Non-pigmented ciliary epithelial cell (primary cell): ENCODE results near the gene PHF21B.

Experiments
- DNase-seq: peaks from one replicate; pipeline ENCODE4 v3.0.0-alpha.2; 2010; ENCODE audit warnings: low read depth

The PHF21B gene

DNA sequence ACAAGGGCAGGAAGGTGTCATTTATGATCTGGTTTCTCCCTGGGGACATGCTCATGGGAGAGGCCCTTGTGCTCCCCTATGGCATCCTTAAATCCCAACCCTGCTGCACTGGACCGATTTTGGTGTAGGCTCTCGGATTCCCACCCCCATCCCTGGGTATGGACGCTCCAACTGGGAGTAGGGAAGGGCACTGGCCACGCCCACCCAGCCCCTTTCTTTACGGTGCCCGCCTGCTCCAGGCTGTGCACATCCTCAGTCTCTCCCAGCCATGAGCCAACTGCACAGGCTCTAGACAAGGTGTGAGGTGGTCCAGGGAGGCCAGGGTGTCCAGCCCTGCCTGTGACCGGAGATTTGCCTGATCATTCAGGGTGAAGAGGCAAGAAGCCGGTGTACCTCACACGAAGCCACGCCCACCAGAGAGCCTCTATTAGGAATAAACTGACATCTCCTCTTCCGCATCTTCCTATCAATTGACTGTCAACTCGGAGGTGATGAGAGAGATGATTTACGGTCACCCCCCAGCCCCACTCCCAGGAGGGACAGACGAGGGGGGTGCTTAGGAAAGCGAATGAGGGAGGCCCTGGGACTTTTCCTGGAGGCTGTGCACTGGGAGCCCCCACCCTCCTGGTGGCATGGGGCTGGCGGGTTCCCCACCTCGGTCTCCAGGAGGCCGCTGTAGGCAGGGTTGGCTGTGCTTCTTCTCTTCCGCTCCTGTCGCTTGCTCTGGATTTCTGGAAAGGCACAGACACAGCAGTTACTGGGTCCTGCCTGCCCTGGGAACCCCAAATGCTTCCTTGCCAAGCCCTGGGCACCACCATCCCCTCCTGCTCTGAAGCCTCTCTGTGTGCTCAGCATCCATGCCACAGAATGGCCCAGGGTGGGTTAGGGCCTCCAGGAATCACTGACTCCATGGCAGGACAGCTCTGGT, 116.7 kb downstream of the PHF21B start:
- no peak for DNase-seq

DNA sequence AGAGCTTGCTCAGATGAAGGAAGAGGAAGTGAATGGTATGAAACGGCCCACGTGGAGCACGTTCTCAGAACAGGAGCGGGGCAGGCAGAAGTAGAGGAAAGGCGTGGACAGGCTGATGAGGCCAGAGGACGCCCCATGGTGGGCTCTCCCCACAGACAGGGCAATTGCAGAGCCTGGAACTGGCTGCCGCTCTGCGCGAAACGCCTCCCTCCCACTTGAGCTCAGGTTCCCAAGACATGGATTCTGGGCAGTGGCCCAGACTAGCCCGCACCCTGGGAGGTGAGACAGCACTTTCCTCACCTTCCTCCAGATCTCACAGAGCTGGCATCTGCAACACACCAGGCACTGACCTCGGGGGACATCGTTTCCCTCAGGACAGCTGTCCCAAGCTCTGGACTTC, 117.6 kb downstream of the PHF21B start:
- no peak for DNase-seq

- DNase-seq, result no peak
Observed at GRCh38 chr22:44891791-44892190, 118.0 kb downstream of the PHF21B start.

DNA sequence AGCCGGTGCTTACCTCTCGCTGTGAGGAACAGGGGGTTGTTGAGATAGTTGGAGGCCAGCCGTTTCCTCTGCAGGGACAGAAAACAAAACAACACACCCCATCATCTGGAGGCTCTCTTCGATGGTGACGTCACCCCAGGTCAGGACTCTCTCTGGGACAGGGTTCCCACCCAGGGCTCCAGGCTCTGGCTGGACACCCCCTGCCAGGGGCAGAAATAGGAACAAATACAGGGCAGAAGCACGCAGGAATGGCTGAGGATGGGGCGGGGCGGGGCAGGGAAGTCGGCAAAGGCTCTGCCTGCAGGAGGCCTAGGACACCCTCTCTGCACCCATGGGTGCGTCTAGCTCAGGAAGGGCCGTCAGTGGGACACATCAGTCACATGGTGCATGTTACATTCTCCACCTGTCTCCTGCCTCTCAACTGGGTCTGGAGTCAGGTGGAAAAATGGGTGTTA, 118.5 kb downstream of the PHF21B start:
- DNase-seq, result no peak

GRCh38 chr22:44890416-44891292, 119.2 kb downstream of the PHF21B start:
- no peak for DNase-seq

GRCh38 chr22:44889255-44889878, 120.4 kb downstream of the PHF21B start:
- no peak for DNase-seq

DNA sequence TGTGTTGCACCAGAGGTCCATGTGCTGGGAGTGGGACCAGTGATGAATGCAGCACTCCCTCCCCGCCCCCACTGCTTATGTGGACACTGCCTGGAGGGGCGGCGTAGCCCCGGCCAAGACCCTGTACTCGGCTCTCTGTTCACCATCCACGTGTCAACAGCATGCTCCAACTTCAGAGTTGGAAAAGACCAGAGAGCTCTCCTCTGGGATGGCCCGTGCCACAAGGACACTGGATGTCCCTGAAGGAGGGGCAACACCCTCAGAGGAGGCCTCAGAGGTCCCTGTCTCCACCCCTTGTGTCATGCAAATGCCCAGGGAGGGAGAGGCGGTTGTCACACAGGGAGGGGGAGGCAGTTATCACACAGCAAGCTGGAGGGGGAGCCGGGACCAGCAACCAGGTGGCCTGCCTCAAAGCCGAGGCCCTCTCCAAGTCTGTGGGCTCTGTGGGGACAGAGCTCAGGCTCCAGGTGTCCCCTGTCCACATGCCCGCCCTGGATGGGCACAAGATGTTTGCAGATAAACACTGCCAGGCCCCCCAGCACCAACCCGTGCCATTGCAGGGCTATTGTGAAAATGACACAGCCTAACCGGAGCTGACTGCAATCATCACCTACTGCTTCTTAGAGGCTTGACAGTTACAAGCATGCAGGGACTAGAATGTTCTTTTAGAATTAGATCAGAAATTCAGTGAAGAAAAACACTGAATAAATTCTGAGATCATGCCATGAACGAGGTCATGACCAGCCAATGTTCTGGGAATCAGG, 121.1 kb downstream of the PHF21B start:
- DNase-seq, result no peak

DNA sequence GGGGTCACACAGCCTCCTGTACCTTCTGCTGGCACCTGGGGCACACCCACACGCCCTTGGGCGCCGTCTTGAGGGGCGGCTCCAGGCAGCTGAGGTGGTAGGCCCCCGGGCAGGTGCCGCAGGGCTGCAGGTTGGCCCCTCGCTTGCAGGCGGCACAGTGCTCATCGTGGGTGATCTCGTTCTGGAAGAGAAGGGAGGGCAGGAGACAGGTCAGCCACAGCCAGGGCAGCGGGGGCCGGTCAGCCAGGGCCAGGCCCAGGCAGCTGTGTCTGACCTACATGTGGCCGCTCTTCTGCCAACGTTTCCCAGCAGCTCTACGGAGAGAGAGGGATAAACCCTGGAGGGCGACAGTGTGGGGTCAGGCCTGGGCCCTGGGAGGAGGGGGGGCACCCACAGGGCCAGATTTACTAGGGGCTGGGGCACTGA, 121.9 kb downstream of the PHF21B start:
- no peak for DNase-seq

DNA sequence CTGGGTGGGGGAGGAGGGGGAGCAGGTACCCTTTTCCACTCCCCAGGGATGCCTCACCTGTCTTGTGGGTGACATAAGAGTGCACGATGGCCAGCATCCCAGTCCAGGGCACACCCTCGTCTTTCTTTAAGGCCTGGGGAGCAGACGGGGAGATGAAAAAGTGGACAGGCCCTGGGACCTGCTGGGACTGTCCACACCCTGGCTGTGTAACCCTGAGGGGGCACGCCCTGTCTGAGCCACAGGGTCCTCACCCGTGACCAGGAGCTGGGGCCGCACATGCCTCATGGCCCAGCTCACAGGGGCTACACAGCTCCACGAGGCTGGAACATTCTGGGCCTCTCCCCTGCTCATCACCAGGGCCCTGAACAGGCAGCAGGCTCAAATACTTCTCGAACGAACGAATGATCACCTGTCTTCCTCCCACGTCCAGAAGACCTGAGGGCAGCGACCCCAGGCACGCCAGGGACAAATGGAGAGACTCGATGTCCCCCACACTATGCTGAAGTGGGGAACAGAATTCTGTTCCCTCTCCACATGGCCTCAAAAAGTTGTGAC, 123.9 kb downstream of the PHF21B start:
- no peak for DNase-seq

- DNase-seq, result no peak
Observed at GRCh38 chr22:44884968-44885805, 124.6 kb downstream of the PHF21B start.

DNA sequence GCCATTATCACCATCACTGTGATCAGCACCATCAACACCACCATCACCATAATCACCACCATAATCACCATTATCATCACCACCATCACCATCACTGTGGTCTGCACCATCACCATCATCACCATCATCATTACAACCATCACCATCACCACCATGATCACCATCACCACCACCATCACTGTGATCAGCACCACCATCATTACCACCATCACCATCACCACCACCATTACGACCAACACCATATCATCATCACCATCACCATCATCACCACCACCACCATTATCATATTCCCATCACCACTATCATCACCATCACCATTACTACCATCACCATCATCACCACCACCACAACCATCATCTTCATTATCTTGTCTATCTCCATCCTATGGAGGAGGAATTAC, 125.2 kb downstream of the PHF21B start:
- no peak for DNase-seq

GRCh38 chr22:44883011-44883421, 126.8 kb downstream of the PHF21B start:
- DNase-seq, result no peak

DNA sequence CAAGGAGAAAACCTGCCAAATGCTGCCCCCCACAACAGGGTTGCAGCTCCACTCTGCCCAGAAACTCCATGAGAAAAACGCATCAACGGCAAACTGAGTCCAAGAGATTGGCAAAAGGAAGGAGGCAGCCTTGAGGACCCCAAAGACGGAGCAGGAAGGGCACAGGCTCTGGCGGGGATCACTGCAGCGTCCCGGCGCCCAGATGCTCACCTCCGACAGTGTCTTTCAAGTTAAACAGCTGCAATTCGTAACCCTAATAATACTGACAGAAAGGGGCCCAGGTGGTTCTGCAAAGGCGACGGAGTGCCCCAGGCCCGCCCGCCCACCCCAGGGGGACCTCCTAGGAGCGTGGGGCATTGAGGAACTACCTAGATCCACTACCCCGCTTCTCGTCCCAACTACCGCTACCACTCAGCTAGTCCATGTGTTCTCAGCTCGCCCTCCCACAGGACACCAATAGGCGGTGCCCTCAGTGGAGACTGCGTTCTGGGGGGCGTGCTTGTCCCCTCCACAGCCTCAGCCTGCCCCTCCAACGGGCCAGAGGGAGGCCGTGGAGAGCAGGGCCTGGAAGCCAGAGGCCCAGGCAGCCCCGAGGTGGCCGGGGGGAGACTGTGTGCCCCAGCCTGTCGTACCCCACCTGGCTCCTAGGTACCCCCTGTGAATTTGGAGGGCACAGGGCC, 127.4 kb downstream of the PHF21B start:
- no peak for DNase-seq

GRCh38 chr22:44881624-44882023, 128.2 kb downstream of the PHF21B start:
- DNase-seq, result no peak

DNA sequence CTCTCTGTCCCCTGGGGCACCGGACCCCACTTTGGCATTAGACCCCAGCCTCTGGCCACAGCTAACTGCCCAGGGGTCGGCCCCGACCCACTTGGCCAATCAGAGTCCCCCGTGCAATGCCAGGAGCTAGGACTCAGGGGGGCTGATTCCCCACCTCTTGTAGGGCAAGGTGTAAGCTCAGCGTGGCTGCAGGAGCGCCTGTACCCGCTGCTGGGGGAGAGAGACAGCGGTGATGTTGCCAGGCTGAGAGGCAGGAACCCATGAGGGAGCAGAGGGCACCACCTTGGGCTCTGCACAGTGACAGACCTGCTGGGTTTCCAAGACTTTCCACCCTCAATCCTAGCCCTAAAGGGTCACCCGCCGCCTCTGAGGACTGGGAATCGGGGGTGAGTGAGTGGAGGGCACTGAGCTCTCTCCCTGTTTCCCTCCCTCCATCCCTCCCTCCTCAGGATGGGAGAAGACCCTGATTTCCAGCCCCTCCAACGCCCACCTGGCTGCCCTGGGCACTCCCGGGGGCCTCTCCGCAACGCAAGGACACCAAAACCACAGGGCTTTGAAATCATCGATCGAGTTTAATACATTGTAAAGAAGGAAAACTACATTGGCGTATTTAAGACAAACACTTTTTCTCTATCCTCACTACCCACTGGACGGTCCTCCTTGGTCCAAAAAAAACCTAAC, 129.1 kb downstream of the PHF21B start:
- DNase-seq, result no peak

DNA sequence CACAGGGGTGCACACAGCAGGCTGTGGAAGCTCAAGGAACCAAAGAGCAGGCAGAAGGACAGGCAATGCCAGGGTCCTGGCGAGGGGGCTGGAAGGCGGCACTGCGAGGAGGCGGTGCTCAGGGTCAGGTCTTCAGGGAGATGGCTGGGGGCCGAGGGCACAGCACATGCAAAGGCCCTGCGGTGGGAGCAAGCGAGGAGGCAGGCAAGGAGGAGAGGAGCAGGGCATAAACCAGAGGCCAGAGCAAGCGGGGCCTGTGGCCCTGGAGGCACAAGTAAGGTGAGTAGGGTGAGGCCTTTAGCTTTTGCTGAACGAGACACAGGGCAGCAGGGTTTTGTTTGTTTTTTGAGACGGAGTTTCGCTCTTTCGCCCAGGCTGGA, 130.5 kb downstream of the PHF21B start:
- DNase-seq, result no peak

- no peak for DNase-seq
Observed at GRCh38 chr22:44878483-44879300, 131.1 kb downstream of the PHF21B start.

DNA sequence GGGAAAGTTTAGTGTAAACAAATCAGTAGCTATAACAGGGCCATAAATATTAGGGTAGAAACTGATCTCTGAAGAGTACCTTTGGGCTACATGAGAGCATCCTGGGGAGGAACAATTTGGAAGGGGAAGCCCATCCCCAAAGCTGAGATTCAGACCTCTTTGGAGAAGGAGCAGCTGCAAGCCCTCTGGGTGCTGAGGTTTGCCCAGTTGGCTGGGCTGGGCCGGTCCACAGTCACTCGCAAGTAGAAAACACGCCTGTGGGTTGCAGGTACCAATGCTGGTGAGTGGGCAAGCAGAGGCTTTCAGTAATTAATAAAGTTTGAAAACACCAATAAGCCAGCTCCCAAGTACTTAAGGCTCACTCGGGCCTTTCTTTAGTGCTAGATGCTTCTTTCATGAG, 132.9 kb downstream of the PHF21B start:
- no peak for DNase-seq
